Activated T-cell treated with anti-CD3 and anti-CD28 coated beads for 1 hour (primary cell): ENCODE measurements around the gene AJAP1.
"Not testable (repeated sequence)": the region's sequence is repeated elsewhere in the genome, so short reads cannot be mapped to it uniquely, and the experiment has no call there.

Experiments used
- DNase-seq: peaks from one replicate; pipeline ENCODE4 v3.0.0-alpha.2; 2020; ENCODE audit warnings: low read depth

Gene AJAP1

DNA sequence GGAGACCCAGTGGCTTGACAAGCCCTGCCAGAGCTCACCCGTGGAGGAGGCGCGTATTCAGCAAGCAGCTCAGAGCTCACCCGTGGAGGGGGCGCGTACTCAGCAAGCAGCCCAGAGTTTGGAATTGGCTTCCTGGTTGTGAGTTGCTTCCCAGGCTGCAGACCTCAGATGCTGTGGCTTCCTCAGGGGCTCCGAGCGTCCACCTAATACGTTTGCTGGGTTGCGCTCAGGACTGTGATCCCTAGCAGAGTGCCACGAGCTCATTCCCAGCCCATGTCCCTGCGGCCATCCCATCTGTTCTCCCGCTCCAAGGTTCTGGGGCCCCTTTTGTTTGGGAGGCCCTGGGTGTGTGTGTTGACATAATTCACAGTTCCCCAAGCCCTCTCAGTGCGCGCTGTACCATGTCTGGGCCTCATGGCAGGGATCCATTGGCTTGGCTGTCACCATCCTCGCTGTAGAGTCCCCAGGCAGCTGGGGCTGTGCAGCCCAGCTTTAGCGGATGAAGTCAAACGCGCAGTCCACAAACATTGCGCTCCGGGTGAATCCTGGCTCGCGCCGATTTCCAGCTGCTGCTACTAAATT, 3.6 kb downstream of the AJAP1 start:
- no peak for DNase-seq

DNA sequence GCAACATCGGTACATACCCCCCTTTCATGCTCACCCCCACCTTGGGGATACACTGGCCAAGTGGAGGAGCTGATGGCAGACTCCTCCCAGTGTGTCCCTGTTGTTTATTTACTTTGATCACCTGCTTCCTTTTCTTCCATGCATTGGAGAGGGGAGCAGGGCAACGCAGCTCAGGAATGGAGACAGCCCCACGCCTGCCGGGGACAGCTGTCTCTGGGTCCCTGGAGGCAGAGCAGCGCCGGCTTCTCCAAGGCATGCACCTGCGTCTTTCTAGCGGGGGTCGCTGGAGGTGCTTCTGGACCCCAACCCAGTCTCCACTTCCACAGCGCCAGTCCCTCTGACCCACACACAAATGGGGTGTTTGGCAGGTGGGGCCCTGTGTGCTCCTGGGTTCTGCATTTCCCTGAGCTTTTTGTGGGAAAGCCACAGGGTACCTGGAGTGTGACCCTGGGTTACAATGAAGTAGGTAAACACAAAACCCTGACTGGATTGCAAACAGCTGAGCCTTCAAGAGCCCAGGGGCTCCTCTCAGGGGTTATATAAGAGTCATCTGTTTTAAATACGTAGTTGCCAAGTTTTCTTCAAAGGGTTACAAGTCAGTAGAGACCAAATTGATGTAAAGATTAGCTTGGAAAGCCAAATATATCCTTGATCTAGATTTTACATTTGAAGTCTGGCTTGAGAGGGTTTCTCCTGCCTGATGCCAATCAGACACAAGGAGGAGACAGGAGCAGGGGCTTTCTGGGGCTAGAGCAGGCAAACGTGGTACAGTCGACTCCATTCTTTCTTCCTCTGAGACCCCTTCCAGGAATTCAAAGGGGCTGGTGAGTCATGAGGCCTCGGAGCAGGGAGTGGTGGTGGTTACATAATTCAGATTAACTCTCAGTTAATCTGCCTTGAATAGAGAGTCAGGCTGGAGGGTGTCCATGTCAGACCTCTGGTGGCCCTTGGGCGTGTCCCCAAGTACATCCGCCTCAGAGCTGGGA, 4.5 kb downstream of the AJAP1 start:
- no peak for DNase-seq

DNA sequence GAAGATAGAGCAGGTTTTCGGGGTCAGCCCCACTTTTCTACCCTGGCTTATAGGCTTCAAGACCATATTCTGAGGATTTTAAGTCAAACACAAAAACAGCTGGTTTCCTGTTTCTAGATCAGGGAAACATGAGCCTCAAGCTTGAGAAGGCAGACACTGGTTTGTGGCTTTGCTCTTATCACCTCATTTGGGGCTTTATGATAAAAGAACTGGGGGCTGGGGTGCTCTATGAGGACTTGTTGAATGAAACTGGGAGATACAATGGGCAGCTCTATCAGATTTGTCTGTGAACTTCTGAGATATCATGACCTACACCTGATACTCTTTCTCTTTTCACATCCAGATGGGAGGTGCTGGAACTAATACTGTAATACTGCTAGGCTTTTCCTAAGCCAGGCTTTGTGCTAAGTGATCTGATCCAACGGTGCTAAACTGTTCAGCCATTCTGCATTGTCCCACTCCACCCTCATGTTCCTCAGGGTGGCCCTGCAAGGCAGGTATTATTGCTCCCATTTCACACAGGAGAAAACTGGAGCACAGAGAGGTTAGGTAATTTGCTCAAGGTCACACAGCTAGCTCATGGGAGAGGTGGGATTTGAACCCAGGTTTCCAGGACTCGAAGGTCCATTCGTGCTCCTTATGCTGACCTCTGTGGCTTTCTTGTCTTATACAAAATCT, 6.6 kb downstream of the AJAP1 start:
- no peak for DNase-seq

DNA sequence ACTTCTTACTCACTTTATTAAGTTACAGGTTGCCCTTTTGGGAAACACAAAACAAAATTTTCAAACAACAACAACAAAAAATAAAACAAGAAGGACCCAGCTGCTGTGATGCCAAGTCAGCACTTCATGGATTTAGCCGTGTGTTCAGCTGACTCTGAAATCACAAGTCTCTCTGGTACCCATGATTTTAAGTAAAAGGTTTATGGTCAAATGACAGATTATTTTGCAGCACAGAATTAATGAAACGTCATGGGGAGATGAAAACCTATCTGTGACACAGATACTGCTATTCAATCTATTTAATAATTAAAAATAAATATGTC, 7.1 kb downstream of the AJAP1 start:
- DNase-seq: no peak

- no peak for DNase-seq
Measured at GRCh38 chr1:4662168-4662567, 7.8 kb downstream of the AJAP1 start.

GRCh38 chr1:4662723-4663122, 8.3 kb downstream of the AJAP1 start:
- no peak for DNase-seq

DNA sequence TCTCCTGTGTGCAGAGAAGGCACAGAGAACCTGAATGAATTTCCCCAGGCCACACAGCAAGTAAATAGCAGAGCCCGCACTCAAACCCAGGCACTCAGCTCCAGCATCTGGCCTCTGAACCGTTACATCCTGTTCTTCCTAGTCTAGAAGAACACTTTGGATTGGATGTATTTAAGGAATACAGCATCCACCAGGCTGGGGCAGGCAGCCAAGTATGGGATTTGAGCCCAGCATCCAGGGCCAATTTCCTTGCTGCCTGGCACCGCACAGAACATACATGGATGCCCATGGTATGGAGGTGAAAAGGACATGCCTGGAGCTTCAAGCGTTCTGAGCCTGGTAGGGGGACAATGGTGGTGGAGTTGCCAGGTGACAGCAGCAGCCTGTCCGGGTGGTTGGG, 9.7 kb downstream of the AJAP1 start:
- DNase-seq: no peak

GRCh38 chr1:4664606-4665005, 10.2 kb downstream of the AJAP1 start:
- no peak for DNase-seq

- DNase-seq: no peak
Measured at GRCh38 chr1:4665456-4665855, 11.0 kb downstream of the AJAP1 start.

DNA sequence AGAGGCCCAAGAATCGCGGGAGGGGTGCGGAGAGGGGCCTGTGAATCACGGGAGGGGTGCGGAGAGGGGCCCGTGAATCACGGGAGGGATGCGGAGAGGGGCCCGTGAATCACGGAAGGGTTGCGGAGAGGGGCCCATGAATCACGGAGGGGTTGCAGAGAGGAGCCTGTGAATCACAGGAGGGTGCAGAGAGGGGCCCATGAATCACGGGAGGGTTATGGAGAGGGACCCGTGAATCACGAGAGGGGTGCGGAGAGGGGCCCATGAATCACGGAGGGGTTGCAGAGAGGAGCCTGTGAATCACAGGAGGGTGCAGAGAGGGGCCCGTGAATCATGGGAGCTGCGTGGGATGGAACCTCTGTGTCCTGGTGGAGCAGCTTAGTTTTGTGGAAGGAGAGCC, 12.3 kb downstream of the AJAP1 start:
- not testable (repeated sequence) for DNase-seq

DNA sequence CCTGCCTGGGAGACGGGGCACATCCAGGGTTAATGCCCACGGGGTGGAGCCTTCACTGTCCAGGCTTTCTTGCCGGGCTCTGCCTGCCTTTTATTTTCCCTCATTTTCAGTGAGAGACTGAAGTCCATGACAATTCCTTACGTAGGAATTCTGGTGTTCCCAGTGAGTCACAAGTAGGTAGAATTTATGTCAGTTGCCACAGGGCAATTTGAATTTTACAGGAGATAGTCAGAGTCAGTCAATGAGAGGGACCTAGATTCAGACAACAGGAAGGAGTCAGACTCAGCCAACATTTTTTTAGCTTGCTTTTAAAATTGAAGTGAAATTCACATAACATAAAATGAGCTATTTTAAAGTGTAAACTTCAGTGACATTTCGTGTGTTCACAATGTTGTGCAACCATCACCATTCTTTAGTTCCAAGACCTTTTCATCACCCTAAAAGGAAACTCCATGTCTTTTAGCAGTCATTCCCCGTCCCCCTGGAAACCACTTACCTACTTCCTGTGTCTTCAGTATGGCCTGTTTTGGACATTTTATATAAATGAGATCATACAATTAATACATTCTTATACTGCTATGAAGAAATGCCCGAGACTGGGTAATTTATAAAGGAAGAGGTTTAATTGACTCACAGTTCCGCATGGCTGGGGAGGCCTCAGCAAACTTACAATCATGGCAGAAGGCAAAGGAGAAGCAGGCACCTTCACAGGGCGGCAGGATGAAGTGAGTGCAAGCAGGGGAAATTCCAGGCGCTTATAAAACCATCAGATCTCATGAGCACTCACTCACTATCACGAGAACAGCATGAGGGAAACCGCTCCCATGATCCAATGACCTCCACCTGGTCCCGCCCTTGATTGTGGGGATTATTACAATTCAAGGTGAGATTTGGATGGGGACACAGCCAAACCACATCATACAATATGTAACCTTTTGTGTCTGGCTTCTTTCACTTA, 14.6 kb downstream of the AJAP1 start:
- DNase-seq: no peak

GRCh38 chr1:4670265-4670664, 15.9 kb downstream of the AJAP1 start:
- DNase-seq: no peak

DNA sequence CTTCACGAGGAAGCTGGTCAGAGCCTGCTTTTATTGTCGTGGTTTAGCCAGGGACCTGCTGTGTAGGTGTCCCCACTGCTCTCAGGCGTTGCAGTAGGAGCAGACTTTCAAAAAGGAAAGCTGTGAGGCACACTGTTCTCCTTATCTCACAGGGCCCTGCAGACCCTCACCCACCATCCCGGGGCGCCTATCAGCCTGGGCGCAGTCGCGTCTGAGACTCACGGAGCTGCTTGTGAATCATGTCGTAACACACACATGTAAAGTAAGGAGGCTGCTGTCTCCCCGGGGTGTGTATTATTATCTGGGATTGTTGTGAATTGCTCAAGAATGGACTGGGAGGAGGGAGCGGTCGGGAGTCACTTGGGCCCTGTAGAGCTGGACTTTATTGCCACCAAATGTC, 17.4 kb downstream of the AJAP1 start:
- no peak for DNase-seq

DNA sequence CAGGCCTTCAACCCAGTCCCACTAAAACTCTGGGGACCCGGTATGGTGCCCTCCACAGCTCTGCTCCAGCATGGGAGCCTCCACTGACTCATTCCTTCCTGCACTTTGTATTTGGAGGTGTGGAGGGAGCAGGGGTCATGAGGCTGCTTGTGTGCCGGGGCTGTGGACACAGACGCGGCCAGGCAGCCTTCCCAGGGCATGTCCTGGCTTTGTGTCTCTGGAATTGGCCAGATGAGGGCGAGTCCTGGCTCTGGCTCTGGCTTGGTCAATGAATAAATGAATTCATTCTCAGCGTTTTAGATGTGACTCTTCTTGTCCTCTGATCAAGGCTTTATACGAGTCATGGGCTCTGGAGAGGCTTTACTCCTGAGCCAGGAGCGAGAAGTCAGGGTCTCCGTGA, 19.1 kb downstream of the AJAP1 start:
- no peak for DNase-seq

GRCh38 chr1:4674117-4674516, 19.7 kb downstream of the AJAP1 start:
- no peak for DNase-seq

DNA sequence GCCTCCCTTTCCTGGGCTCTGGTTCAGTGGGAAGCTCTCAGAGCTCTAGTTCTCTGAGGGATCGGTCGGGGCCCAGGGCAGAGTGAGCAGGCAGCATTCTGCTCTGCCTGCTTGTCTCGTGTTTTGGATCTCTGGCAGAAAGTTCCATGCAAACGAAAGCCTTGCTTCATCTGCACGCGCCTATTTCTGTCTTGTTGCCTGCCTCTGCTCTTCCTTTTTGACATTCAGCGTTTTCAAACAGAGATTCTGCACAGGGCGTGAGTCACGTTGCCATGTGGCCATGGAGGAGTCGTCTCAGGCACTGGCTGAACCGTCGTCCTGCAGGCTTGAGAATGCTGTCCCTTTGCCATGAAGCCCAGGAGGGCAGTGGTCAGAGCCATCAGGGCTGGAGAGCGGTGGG, 20.3 kb downstream of the AJAP1 start:
- no peak for DNase-seq

- no peak for DNase-seq
Measured at GRCh38 chr1:4675454-4676186, 21.2 kb downstream of the AJAP1 start.

DNA sequence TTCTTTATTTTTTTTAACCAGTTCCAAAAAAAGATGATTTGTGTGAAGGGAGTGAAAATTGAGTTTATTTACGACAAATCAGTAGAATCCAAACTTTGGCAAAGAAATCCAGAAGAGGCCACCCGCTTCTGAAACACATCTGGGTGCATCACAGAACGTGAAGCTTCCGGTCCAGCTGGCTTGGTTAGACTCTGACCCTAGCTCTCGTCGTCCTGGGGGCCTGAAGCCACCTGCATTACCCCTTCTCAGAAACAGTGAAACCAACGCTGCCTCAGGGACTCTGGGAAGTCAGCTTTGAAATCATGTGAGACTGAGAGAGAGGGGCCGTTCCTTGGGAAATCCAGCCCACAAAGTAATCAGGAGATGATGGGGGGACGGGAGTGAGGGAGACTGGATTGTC, 21.8 kb downstream of the AJAP1 start:
- no peak for DNase-seq

- no peak for DNase-seq
Measured at GRCh38 chr1:4677608-4678007, 23.2 kb downstream of the AJAP1 start.

- DNase-seq: no peak
Measured at GRCh38 chr1:4678066-4678717, 23.8 kb downstream of the AJAP1 start.

DNA sequence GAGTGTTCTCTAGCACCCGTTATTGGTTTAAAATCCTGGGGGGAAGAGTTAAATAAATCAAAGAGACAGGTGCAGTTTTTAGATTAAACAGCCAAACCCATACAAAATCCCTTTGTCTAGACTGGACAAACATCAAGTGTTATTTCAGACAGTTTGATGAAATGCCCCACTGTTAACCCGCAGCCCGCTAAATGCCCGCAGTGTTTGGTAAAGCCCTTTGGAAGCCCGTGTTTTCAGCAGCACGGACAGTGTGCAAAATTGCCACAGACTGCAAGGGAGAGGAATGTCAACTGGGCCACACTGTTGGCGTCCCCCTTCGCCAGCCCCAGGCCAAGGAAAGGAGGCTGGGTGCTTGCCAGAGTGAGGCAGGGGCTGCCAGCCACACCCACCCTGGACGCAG, 26.6 kb downstream of the AJAP1 start:
- no peak for DNase-seq
